Adipose tissue (tissue), 3 donors: ENCODE measurements around the gene CHD3. TPM values are rescaled to one million over a fixed set of nuclear protein-coding genes. Genes with fewer than 3 reads are reported as not detected.
A peak's percentile ranks its signal among the peaks of the same experiment; 100 is the strongest.
"Not testable (repeated sequence)": the region's sequence is repeated elsewhere in the genome, so short reads cannot be mapped to it uniquely, and the experiment has no call there.

Source experiments
- H3K27ac ChIP-seq: one replicate; pipeline ENCODE4 v1.5.1; 2013; ENCODE audit warnings: low read depth, low read length
- WGBS, 3 donors: extraction: QIAGEN DNeasy Blood & Tissue Kit; methylation state at CpG; one replicate each; pipeline ENCODE4 v1.1.7; 2013; 5-methylcytosine and 5-hydroxymethylcytosine counted together
- polyA plus RNA-seq, 3 donors: library from polyadenylated mRNA; stranded (reverse); fragments of 200-250 nt; gene quantifications; one replicate each; pipeline ENCODE4 v1.2.3, GENCODE V29; 2013
- donor health status: healthy with polysubstance abuse.
- donor health status: Bipolar disorder and iron deficiency.
- donor health status: healthy.

The CHD3 gene
- polyA plus RNA-seq, 3 donors: 38.4 to 169 (median 39.4) TPM

GRCh38 chr17:7858522-7858810 lies 30.1 kb upstream of the CHD3 start:
- 18 to 48% (median 42%) methylated on average over 20 of the region's 20 CpGs for WGBS, 3 donors

GRCh38 chr17:7859028-7859427 lies 29.6 kb upstream of the CHD3 start:
- no peak overlapping the region for H3K27ac ChIP-seq

More at GRCh38 chr17:7858522-7858810, 30.1 kb upstream of the CHD3 start:
- peak overlapping the region; percentile 56 for H3K27ac ChIP-seq

DNA sequence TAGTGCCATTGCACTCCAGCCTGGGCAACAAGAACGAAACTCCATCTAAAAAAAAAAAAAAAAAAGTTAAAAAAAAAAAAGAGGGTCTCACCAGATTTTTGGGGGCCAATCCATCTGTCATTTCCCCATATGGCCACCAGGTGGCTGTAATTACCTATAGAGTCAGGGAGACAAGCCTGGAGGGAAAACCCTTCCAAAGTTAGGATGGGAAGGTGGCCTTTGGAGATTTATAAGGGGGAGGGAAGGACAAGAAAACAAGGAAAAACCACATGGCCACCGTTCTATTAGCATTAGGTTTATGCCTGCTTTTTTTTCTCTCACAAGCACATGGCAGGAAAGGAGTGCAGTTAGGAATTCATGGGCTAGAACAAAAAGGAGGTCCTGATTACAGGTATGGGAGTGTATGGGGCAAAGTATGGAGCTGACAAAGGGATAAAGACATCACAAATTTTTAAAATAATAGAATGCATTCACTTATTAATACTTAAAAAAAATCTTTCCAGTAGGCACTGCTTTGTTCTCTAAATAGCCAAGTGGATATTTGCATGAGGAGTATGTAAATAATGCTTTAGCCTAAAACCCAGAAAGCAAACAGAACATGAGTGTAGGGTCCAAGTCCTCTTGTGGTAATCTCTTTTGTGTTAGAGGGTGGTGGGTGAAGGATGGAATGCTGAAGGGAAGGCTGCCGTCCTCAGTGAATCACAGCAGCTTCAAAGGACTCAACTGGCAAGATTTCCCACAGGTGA lies 25.7 kb upstream of the CHD3 start:
- 26 to 39% (median 35%) methylated on average over 3 of the region's 3 CpGs for WGBS, 3 donors
- H3K27ac ChIP-seq: no peak overlapping the region

More at GRCh38 chr17:7859028-7859427, 29.6 kb upstream of the CHD3 start:
- 64 to 90% (median 87%) methylated on average over 8 of the region's 8 CpGs for WGBS, 3 donors

DNA sequence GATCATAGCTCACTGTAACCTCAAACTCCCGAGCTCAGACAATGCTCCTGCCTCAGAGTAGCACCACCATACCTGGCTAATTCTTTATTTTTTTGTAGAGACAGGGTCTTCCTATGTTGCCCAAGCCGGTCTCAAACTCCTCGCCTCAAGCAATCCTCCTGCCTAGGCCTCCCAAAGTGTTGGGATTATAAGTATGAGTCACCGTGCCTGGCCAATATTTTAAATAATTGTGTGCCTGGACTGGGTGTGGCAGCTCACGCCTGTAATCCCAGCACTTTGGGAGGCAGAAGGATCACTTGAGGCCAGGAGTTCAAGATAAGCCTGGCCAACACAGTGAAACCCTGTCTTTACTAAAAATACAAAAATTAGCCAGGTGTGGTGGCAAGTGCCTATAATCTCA lies 24.2 kb upstream of the CHD3 start:
- 78 to 90% (median 81%) methylated on average over 5 of the region's 5 CpGs for WGBS, 3 donors
- H3K27ac ChIP-seq: not testable (repeated sequence)

DNA sequence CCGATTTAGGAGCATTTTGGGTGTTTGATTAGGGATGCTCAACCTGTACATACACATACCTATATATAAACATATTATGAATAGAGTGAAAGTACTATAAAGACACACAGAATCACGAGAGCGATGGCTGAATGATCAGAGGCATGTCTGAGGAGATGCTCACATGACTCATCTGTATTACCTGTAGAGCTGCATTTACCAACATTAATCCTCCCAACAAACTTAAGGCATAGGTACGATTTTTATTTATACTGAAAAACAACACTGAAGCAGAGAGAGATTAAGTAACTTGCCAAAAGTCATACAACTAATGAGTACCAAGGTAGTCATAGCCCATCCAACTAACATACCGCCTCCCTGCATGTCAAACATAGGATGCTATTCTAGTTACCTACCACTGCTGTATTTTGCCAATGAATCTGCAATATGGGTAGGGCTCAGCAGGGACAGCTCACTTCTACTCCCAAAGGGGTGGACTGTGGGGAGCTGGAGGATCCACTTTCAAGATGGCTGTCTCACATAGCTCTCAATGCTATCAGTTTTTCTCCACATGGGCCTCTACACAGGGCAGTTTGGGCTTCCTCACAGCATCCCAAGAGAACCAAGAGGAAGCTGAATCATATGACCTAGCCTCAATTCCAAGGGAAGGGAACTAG lies 23.5 kb upstream of the CHD3 start:
- no peak overlapping the region for H3K27ac ChIP-seq
- 89 to 95% (median 92%) methylated on average over 5 of the region's 5 CpGs for WGBS, 3 donors

DNA sequence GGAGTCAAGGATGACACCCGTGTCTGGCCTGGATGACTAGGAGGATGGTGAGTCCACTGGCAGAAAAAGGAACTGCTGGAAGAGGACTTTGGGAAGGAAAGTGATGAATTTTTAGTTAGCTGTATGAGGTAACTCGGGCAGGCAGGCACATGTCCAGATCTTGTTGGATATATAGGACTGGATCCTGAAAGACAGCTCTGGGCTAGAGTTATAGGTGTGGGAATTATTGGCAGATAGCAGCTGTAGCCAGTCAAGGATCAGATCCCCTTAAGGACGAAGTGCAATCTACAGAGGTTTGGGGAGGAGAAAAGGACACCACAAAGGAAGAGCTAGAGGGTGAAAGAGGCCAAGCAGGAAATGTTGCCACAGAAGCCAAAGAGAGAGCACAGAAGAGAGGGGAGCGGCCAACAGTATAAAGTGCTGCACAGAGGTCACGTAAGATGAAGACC lies 20.7 kb upstream of the CHD3 start:
- 45 to 65% (median 61%) methylated on average over 5 of the region's 5 CpGs for WGBS, 3 donors
- H3K27ac ChIP-seq: no peak overlapping the region

DNA sequence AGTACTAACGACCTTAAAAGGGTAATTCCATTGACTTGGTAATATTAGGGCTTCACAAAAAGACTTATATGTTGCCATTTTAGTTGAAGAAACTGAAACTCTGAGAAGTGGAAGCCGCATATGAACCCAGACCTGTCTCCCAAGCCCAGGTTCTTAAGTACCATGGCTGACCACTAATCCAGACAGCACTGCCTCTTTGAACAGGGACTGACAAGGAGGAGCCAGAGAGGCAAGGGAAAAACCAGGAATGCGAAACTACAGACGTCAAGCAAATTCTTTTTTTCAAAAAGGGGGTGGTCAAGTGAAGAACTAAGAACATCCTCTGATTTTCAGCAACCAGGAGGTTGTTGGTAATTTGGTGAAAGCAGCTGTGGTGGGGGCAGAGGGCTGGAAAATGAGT lies 15.5 kb upstream of the CHD3 start:
- WGBS, 3 donors: 76 to 79% (median 77%) methylated on average over 4 of the region's 4 CpGs
- no peak overlapping the region for H3K27ac ChIP-seq

DNA sequence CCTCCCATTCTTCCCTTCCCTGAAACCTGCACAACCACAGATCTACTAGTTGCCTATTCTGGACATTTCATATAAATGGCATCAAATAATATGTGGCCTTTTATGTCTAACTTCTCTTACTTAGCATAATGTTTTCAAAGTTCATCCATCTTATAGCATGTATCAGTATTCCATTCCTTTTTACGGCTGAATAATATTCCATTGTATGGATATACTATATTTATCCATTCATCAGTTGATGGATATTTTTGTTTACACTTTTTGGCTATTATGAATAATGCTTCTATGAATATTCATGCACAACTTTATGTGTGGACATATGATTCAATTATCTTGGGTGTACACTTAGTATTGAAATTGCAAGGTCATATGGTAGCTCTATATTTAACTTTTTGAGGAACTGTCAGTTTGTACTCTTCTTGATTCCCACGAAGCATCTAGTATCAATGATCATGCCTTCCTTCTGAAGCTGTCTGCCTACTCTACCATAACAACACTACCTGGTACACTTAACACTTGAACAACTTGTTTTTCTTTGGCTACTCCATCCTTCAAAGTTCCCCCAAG lies 12.7 kb upstream of the CHD3 start:
- no peak overlapping the region for H3K27ac ChIP-seq
- WGBS, 3 donors: 74 to 85% (median 78%) methylated on average over 2 of the region's 2 CpGs

- WGBS, 3 donors: 79 to 94% (median 92%) methylated on average over 7 of the region's 7 CpGs
- H3K27ac ChIP-seq: no peak overlapping the region
These were observed 10.4 kb upstream of the CHD3 start for GRCh38 chr17:7878234-7878633.

- 49 to 85% (median 78%) methylated on average over 3 of the region's 3 CpGs for WGBS, 3 donors
- H3K27ac ChIP-seq: no peak overlapping the region
These were observed 8.3 kb upstream of the CHD3 start for GRCh38 chr17:7880076-7880868.

DNA sequence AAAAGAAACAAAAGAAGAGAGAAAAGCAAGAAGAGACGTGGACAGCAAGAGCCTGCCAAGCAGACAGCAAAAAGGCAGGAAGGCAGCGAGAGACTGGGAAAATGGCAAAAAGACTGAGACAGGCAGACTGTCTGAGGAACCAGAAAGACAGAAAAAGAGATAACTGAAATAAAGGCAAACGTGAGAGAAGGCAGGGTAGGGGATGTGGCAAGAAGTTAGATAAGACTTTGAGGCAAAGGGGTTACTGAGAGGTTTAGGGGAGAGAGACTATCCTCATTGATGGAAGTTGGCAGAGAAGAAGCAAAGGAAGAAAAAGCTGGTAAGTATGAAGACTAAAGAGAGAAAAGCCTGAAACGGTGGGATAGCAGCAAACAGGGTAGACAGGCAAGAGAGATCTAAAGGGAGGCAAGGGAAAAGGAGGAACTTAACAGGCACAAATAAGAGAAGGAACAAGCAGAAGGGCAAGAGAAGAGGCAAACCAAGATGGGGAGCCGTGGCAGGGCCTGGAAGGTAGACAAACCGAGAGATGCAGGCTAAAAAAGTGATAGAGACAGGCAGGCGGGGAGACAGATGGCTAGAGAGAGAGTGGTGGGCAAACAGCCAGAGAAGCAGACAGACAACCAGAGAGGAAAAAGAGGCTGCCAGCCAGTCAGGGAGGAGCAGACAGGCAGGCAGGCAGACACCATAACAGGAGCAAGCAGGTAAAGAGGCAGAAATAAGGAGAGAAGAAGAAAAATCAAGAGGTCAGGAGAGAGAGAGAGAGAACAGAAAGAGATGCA lies 7.1 kb upstream of the CHD3 start:
- WGBS, 3 donors: 50 to 58% (median 52%) methylated on average over 7 of the region's 7 CpGs
- no peak overlapping the region for H3K27ac ChIP-seq

DNA sequence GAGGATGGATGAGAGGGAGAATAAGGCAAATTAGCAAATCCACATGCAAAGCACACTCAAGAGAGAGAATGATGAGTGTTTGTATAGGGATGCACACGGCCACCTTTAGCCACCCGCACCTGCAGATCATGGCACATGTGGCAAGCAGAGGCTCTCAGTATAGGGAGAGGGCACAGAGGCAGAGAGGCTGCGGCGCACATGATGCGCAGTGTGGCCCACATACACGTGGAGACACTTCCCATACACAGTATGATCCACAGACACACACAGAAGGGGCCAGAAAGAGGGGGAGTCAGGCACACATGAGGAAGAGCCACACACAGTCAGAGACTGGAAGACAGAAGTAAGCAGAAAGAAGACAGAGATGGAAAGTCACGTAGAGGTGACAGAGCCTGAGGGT lies 6.5 kb upstream of the CHD3 start:
- no peak overlapping the region for H3K27ac ChIP-seq
- 70 to 72% (median 70%) methylated on average over 7 of the region's 7 CpGs for WGBS, 3 donors

GRCh38 chr17:7882629-7883028 lies 6.0 kb upstream of the CHD3 start:
- 78 to 87% (median 79%) methylated on average over 3 of the region's 3 CpGs for WGBS, 3 donors
- no peak overlapping the region for H3K27ac ChIP-seq

DNA sequence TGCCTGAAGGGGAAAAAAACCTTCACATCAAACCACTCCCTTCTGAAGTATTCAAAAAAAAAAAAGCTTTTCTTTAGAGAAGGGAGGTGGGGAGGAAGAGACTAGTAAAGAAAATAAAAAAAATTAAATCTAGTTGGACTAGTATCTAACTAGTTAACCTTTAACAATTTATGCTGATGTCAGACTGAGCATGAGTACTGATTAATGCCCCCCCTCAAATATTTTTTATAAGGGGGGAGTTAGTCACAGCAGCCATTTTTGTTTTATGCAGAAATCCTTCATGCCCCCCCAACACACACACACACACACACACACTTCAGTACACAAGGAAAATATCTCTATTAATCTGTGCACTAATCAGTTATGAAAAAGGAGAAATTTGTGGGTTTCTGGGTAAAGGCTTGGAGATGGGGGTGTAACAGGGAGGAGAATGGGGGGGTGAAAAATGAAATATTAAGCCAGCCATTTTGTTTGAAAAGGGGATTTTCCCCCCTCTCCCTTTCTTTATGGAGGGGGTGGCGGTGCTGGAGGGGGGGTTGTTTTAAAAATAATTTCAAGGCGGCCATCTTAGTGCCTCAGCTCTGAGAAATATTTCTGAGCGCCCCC lies 4.7 kb upstream of the CHD3 start:
- WGBS, 3 donors: 6 to 13% (median 9%) methylated on average over 3 of the region's 3 CpGs
- H3K27ac ChIP-seq: no peak overlapping the region

GRCh38 chr17:7884581-7885366 lies 3.8 kb upstream of the CHD3 start:
- WGBS, 3 donors: 0 to 5% (median 1%) methylated on average over 12 to 78 of the region's 100 CpGs

GRCh38 chr17:7885367-7886226 lies 3.0 kb upstream of the CHD3 start:
- H3K27ac ChIP-seq: peak overlapping the region; percentile 68
- WGBS, 3 donors: 0 to 1% (median 1%) methylated on average over 30 to 64 of the region's 64 CpGs

More at GRCh38 chr17:7884581-7885366, 3.8 kb upstream of the CHD3 start:
- no peak overlapping the region for H3K27ac ChIP-seq
